Astrocyte of the cerebellum (primary cell): ENCODE results near the gene DENND1B.

Experiments
- DNase-seq: peaks from one replicate; pipeline ENCODE4 v3.0.0-alpha.2; 2011; ENCODE audit warnings: low read depth
- H3K4me3 ChIP-seq: 2 replicates; pipeline ENCODE4 v1.5.1; 2011; ENCODE audit warnings: mild to moderate bottlenecking, low read depth, low read length, moderate library complexity
- in situ Hi-C: cut with HindIII; loops from 2 replicates; pipeline ENCODE4 v1.10.0; 2017; ENCODE audit warnings: low sequenced_read_pairs
- TF ChIP-seq, protein P1 (sequence below): IDR thresholded peaks from 2 replicates; pipeline ENCODE4 v1.5.1; 2012; ENCODE audit warnings: low read length, low read depth, moderate library complexity, mild to moderate bottlenecking; ENCODE audit errors: missing control alignments

The DENND1B gene

DNA sequence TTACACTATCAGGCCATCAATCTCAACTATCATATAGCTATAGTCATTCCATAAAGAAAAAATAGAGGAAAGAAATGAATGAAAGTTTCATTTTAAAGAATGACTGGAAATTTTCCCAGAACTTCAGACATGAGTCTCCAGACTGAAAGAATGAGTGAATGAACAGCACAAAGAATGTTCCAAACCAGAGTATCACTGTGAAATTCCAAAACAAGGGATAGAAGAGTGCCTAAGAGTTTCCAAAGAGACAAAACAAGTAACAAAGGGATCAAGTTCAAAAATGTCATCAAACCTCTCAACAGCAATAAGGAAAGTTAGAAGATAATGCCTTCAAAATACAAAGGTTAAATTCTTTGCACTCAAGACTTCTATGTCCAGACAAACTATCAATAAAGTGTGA is 114.9 kb downstream of the DENND1B start:
- no peak overlapping the region for H3K4me3 ChIP-seq
- no peak for DNase-seq
- TF ChIP-seq, protein P1, sequence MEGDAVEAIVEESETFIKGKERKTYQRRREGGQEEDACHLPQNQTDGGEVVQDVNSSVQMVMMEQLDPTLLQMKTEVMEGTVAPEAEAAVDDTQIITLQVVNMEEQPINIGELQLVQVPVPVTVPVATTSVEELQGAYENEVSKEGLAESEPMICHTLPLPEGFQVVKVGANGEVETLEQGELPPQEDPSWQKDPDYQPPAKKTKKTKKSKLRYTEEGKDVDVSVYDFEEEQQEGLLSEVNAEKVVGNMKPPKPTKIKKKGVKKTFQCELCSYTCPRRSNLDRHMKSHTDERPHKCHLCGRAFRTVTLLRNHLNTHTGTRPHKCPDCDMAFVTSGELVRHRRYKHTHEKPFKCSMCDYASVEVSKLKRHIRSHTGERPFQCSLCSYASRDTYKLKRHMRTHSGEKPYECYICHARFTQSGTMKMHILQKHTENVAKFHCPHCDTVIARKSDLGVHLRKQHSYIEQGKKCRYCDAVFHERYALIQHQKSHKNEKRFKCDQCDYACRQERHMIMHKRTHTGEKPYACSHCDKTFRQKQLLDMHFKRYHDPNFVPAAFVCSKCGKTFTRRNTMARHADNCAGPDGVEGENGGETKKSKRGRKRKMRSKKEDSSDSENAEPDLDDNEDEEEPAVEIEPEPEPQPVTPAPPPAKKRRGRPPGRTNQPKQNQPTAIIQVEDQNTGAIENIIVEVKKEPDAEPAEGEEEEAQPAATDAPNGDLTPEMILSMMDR: no peak
- in situ Hi-C loops: no loop called here

DNA sequence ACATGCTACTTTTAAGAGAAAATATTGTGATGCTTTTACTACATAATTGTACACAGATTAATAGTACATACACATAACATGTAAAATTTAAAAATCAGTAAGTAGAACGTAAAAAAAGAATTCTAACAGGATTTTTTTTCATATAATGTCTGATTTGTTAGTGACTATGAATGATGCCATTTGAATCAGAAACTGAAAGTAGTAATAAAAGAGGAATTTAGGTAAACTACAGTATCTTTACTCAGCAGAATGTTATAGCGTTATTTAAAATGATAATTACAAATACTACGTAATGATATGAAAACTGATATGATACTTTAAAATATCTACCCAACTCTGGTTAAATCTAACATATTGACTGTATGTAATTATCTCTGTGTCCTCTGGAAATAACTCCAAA is 116.1 kb downstream of the DENND1B start:
- no peak overlapping the region for H3K4me3 ChIP-seq
- no peak for DNase-seq
- in situ Hi-C loops: no loop called here
- TF ChIP-seq, protein P1: no peak

DNA sequence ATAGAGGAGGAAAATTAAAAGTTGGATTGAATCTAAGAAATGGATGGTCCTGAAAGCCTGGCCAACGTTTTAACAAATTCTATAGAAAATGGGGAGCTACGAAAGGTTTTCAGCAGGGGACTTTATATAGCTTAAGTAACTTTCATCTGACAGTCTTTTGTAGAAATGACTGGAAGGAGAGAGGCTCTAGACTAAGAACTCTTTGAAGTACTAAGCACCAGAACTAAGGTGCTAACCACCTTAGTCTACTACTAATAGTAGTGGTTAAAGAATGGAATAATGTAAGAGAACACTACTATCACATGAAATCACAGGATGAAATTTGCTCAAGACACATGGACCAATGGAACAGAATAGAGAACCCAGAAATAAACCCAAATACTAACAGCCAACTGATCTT is 126.1 kb downstream of the DENND1B start:
- in situ Hi-C loops: no loop called here
- H3K4me3 ChIP-seq: no peak overlapping the region
- DNase-seq: no peak
- TF ChIP-seq, protein P1: no peak

DNA sequence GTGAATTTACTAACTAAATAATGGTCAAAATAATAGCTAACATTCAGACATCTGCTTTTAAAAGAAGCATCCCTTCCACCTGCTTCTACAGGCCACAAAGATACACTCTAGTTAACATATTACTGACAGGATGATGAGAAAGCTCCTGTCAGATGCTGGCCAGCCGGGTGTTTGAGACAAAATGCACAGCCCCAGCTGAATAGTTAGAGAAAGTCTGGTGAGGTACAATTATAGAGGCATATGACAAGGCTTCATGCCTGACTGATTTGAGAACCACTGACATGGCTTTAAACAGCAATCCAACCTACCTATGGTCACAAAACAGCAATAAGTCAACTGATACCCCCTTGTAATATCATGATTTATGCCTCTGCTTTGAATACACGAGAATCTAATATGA is 137.0 kb downstream of the DENND1B start:
- no peak for DNase-seq
- in situ Hi-C loops: no loop called here
- H3K4me3 ChIP-seq: no peak overlapping the region
- TF ChIP-seq, protein P1: no peak

DNA sequence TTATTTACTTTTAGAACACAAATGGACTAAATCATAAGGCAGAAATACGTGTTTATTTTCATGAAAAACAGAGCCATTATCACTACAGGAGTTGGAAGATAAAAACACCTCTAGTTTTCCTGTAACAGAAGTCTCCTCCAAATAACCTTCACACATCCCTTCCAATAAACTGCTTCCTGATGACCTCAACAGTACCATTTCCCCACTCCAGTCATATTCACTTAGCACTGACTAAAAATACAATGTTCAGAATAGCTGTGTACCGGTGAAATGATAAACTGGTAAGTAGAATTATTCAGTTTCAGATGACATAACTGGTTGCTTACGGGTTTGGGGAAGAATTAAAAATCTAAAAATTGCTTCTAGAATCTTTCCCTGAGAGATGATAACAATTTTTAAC is 137.9 kb downstream of the DENND1B start:
- in situ Hi-C loops: no loop called here
- no peak overlapping the region for H3K4me3 ChIP-seq
- TF ChIP-seq, protein P1: no peak
- no peak for DNase-seq

DNA sequence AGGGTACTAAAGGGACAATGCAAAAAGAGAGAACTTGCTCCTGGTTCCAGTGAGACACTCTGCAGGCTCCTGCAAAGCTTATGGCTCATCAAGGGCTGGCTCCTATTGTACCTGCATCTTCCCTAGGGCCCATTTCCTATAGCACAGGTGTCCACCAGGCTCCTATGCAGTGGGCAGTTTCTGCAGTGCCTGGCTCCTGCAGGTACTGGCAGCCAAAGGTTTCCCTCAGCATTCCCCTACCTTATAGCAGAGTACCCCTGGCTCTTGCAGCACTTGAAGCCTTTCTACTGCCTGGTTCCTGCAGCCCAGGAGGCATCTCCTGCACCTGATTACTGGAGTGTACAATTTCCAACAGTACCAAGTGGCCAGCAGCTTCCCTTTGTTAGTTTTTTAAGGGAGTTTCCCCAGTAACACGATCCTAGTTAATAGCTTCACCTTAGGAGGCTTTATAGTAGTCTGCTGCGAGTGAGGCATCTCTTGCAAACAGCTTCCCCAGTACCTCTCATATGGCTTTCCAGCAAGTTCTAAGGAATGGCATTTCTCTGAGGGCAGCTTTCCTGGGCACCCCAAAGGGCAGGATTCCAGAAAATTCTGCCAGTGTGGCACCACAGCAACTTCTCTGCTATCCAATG is 141.7 kb downstream of the DENND1B start:
- in situ Hi-C loops: no loop called here
- TF ChIP-seq, protein P1: no peak
- no peak overlapping the region for H3K4me3 ChIP-seq
- no peak for DNase-seq

DNA sequence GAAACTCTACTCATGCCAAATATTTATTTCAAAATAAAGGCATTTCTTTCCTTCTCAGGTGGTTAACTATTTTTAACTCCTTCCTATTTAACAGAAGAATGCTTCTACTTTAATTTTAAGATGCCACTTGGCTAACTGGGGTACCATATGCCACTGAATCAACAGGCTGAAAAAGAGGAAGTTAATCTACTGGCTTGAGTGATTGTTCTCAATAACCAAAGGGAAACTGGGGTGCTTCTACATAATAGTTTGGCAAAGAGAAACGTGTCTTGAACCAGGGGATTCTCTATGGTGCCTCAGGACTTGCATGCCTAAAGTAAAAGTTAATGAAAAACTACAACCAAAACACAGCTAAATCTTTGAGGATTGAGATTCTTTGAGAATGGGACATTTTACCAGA is 142.6 kb downstream of the DENND1B start:
- TF ChIP-seq, protein P1: no peak
- H3K4me3 ChIP-seq: no peak overlapping the region
- no peak for DNase-seq
- in situ Hi-C loops: no loop called here
